HL-60 (cell line): ENCODE data around the gene TRIM26.

Experiments used
- DNase-seq, 2 experiments: peaks; one replicate each; pipeline ENCODE4 v3.0.0-alpha.2; 2010 to 2020; ENCODE audit warnings: low read depth in 1 of 2, low spot score in 1 of 2
- H3K27ac ChIP-seq: fragments of 250-450 bp; sonication (Bioruptor Pico); replicated peaks from 2 replicates; pipeline ENCODE4 v1.5.1; 2020; ENCODE audit warnings: mild to moderate bottlenecking, moderate library complexity
- H3K27me3 ChIP-seq: fragments of 250-450 bp; sonication (Bioruptor Pico); 2 replicates; pipeline ENCODE4 v1.5.1; 2021; ENCODE audit warnings: mild to moderate bottlenecking, moderate library complexity; ENCODE audit not compliant: insufficient read depth, poor library complexity, severe bottlenecking
- H3K4me3 ChIP-seq: replicated peaks from 2 replicates; pipeline ENCODE4 v1.5.1; 2011; ENCODE audit warnings: mild to moderate bottlenecking, control low read depth, low read length; ENCODE audit not compliant: insufficient read depth
- CTCF ChIP-seq: IDR thresholded peaks from one replicate; pipeline ENCODE4 v1.5.1; 2011; ENCODE audit warnings: low read length, control low read depth, inconsistent platforms; ENCODE audit not compliant: insufficient read depth
- GABPA ChIP-seq: IDR thresholded peaks from 2 replicates; pipeline ENCODE4 v1.6.1; 2012; ENCODE audit warnings: low read depth
- POLR2AphosphoS5 ChIP-seq: IDR thresholded peaks from 2 replicates; pipeline ENCODE4 v1.6.1; 2012; ENCODE audit warnings: low read depth
- REST ChIP-seq: IDR thresholded peaks from 2 replicates; pipeline ENCODE4 v1.6.1; 2012; ENCODE audit warnings: low read depth; ENCODE audit not compliant: insufficient replicate concordance
- SPI1 ChIP-seq: IDR thresholded peaks from 2 replicates; pipeline ENCODE4 v1.6.1; 2012; ENCODE audit warnings: low read depth, mild to moderate bottlenecking, borderline replicate concordance

Gene TRIM26

GRCh38 chr6:30163090-30163917 is 49.9 kb downstream of the TRIM26 start, which contains the start of gene TRIM15:
TRIM15 (plus strand) TSS chr6:30163546; CDS start chr6:30163685, 139 bp downstream.
- DNase-seq = no peak
- TF ChIP-seq CTCF (no peak), SPI1 (no peak), GABPA (no peak), REST (no peak), POLR2AphosphoS5 (no peak)
- no peak within 1 kb of the TSS for H3K4me3 ChIP-seq
- H3K27me3 ChIP-seq = peaks cover 8% of the 10 kb centered on the region
- H3K27ac ChIP-seq = no peak within 1 kb of the TSS

- Histone ChIP-seq H3K4me3 (no peak overlapping the region), H3K27ac (no peak overlapping the region), H3K27me3 (peaks cover 3% of the 10 kb centered on the region)
- no peak for TF ChIP-seq CTCF
- no peak for TF ChIP-seq GABPA
- no peak for TF ChIP-seq POLR2AphosphoS5
- TF ChIP-seq SPI1 = no peak
- no peak for TF ChIP-seq REST
- DNase-seq = no peak
Measured at GRCh38 chr6:30162265-30163089, 50.7 kb downstream of the TRIM26 start.

- no peak for DNase-seq
- Histone ChIP-seq H3K27ac (no peak within 1 kb of the TSS), H3K4me3 (no peak within 1 kb of the TSS), H3K27me3 (no peaks in the 10 kb centered on the region)
- no peak for TF ChIP-seq POLR2AphosphoS5
Measured at GRCh38 chr6:30160785-30161531, 52.2 kb downstream of the TRIM26 start, which contains the start of gene TRIM10. TRIM10 (minus strand) TSS chr6:30161211; CDS start chr6:30160858, 353 bp downstream.
